ENCODE results near the gene KLHL17.

DNA sequence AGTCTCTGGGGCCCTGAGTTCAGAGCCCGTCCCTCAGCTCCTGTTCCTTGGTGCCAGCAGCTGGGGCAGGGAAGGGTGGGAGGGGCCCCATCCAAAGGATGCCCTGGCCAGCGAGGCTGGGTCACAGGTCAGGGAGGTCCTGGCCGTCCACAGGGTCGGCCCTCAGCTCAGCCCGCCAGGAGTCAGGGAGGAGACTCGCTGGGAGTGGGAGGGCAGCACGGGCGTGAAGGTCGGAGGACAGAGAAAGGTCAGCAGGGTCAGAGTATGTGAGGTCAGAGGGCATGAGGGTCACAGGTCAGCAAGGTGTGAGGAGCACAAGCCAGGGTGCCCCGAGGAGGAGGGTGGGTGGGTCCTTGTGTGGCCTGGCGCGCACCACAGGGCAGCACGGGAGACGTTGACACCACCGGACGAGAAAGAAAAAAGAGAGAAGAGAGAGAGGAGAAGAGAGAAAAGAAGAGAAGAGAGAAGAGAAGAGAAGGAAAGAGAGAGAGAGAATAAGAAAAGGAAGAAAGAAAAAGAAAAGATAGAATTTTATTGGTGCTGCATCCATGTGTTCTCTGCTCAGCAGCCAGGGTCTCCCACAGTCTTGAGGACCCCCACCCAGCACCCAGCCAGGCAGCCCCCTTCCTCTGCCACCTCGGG, 14.4 kb downstream of the KLHL17 start:
- no peak for TF ChIP-seq EZH2 (IDR thresholded peaks at IDR 0.05)
- TF ChIP-seq FOXP2 (optimal IDR thresholded peaks at IDR 0.05; ENCODE audit: control extremely low read depth, extremely low read length, insufficient read depth), result no peak
